Heart right ventricle (tissue), 16 donors: ENCODE measurements around the gene LARP1B. TPM values are rescaled to one million over a fixed set of nuclear protein-coding genes. Genes with fewer than 3 reads are reported as not detected.
"Not testable (repeated sequence)": the region's sequence is repeated elsewhere in the genome, so short reads cannot be mapped to it uniquely, and the experiment has no call there.

ENCODE experiments used
- ATAC-seq, 8 donors: fragments of 200-7000 bp; cut with Tn5 transposase; one replicate each; pipeline ENCODE4 v1.9.1; 2020; ENCODE audit warnings: mild to moderate bottlenecking in 8 of 8, moderate library complexity in 8 of 8, moderate number of reproducible peaks in 1 of 8
- DNase-seq, 2 donors: peaks; one replicate each; pipeline ENCODE4 v3.0.0-alpha.2; 2020
- H3K27ac ChIP-seq, 10 donors: fragments of 200-600 bp; sonication (generic) in 2 of 10; one replicate each; pipeline versions ENCODE4 v1.5.0 to v1.8.0; 2020 to 2022; ENCODE audit warnings: mild to moderate bottlenecking in 3 of 10
- H3K27me3 ChIP-seq, 7 donors: fragments of 200-600 bp; one replicate each; pipeline ENCODE4 v1.8.0; 2021 to 2022; ENCODE audit warnings: mild to moderate bottlenecking in 2 of 7
- H3K36me3 ChIP-seq, 9 donors: fragments of 200-600 bp; sonication (generic) in 1 of 9; one replicate each; pipeline versions ENCODE4 v1.5.0 to v1.8.0; 2020 to 2022; ENCODE audit warnings: mild to moderate bottlenecking in 2 of 9
- H3K4me1 ChIP-seq, 9 donors: fragments of 200-600 bp; sonication (generic) in 1 of 9; one replicate each; pipeline versions ENCODE4 v1.5.0 to v1.8.0; 2020 to 2022; ENCODE audit warnings: mild to moderate bottlenecking in 4 of 9
- H3K4me3 ChIP-seq, 10 donors: fragments of 200-600 bp; sonication (generic) in 2 of 10; one replicate each; pipeline versions ENCODE4 v1.5.0 to v1.8.0; 2020 to 2022; ENCODE audit warnings: mild to moderate bottlenecking in 7 of 10, moderate library complexity in 2 of 10
- H3K9me3 ChIP-seq, 11 donors: fragments of 200-600 bp in 10 of 11; sonication (generic) in 2 of 11; one replicate each; pipeline versions ENCODE4 v1.5.0 to v1.8.0; 2013 to 2022; ENCODE audit warnings: mild to moderate bottlenecking in 2 of 11, control low read depth in 1 of 11, moderate library complexity in 1 of 11
- CTCF ChIP-seq, 9 donors: fragments of 200-600 bp; sonication (generic) in 2 of 9; IDR thresholded peaks; one replicate each; pipeline versions ENCODE4 v1.5.0 to v1.8.0; 2021 to 2022; ENCODE audit warnings: antibody characterized with exemption in 9 of 9, mild to moderate bottlenecking in 5 of 9, moderate library complexity in 1 of 9
- WGBS, 2 donors: extraction: QIAGEN DNeasy Blood & Tissue Kit; methylation state at CpG; one replicate each; pipeline ENCODE4 v1.1.7; 2013; ENCODE audit warnings: inconsistent platforms in 1 of 2; 5-methylcytosine and 5-hydroxymethylcytosine counted together
- intact Hi-C, 10 donors: fragments of 100-400 bp; cut with DNase I; formaldehyde crosslinking; loops; one replicate each; pipeline versions ENCODE4 v1.11.1 to v1.14.2; 2022
- polyA plus RNA-seq, 2 donors: library from polyadenylated mRNA; stranded (reverse); fragments of 200-250 nt; gene quantifications; one replicate each; pipeline ENCODE4 v1.2.3, GENCODE V29; 2013
- total RNA-seq, 10 donors: library from RNA; stranded (reverse); fragmentation: NEBNext Ultra II Directional in 3 of 10; extraction: Animal tissue kit (Norgen Biotek cat#: 25700) in 3 of 10; gene quantifications; one replicate each; pipeline versions ENCODE4 v1.2.1 to v1.2.4, GENCODE V29; 2021 to 2023
- donor health status: Arrhythmogenic right ventricular cardiomyopathy.
- donor health status: ischemic (EF 13 %, LVEDD 7.1; RV severe dilation, severe dysfunction).
- donor health status: healthy with polysubstance abuse.
- donor health status: DM: no; HTN: yes; CAD: no.
- donor health status: DM: no; HTN: no; CAD: no.
- donor health status: ischemic (EF 25% LVEDD 6.9; RV normal size, moderate dysfunction).
- donor health status: ischemic (EF 25% LVEDD 5.7; RV mildly dilated, moderate dysfunction).
- donor health status: healthy.
- donor health status: DM: yes; HTN: yes; CAD: no.
- donor health status: Ischemic cardiomyopathy.
- donor health status: ischemic (EF 35%, LVEDD 5.7; RV mildly dilated, moderate dysfunction).
- donor health status: nonischemic (EF 11% LVEDD 7.7; RV severe dilation, severe dysfunction).
- donor health status: DM: yes; HTN: yes; CAD: no.
- donor health status: PGD.
- donor health status: ischemic (EF 29% LVEDD 5.4; RV normal size, mild dysfunction).
- donor health status: nonischemic (EF 23%, LVEDD 6.1; RV moderate dilation, normal function).

LARP1B gene
- total and polyA plus RNA-seq, 12 donors = 14.5 to 20.3 (median 18.9) TPM

DNA sequence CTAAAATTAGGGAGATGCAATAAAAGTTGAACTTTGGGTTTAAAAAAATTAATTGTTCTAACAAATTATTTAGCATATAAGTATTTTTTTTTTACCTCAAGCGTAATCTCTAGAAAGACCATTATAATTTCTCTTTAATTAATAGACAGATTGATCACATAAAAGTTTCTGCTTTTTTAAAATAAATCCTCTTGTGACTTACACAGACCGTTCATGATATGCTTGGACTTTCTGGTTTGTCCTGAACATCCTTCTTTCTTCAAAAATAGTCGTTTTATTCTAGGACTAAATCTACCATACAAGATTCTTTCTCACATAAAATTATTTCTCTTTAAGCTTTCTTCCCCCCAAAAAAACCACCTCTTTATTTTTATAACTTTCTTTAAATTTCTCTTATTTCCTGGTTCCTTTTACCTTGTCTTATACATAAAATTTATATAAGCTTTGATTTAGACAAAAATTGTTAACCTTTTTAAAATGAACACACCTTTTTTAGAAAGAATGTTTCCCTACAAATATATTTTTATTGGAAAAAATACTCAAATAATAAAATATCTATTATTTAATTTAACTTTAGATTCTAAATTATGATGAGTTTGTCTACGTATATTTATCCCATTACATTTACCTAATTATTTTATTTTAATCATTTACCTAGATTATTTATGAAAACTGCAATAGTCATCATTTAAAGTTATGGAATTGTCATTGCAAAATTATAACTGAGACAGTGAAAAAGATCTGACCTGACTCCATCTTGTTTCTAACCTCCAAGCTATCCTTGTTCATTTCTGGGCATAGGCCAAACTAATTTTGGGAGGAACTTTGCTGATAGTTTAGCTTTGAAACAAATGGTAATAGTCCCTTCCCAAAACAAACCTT lies 188.9 kb downstream of the LARP1B start:
- H3K36me3 ChIP-seq = no peaks in the 10 kb centered on the region
- no peak for DNase-seq
- ATAC-seq = no peak
- WGBS, 2 donors = 61% methylated on average over 4 of the region's 4 CpGs
- no peak overlapping the region for H3K27ac ChIP-seq
- TF ChIP-seq CTCF (IDR thresholded peaks at IDR 0.05) = no peak
- H3K4me3 ChIP-seq = no peak overlapping the region
- H3K9me3 ChIP-seq = peaks cover 0 to 31% (median 6%) of the 10 kb centered on the region in 11 donors
- intact Hi-C loops = no loop called here
- no peaks in the 10 kb centered on the region for H3K27me3 ChIP-seq
- no peaks in the 10 kb centered on the region for H3K4me1 ChIP-seq

DNA sequence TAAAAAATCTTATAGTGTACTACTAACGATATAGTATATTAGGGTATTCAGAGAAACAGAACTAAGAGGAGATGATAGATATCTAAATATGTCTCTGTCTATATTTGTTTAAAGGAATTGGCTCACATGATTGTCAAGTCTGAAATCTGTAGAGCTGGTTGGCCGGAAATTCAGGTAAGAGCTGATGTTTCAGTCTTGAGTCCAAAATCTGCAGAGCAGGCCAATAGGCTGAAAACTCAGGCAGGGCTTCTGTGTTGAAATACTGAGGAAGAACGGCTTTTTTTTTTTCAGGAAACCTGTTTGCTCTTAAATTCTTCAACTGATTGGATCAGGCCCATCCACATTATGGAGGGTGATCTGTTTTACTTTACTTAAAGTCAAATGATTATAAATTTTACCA lies 194.8 kb downstream of the LARP1B start:
- 91 to 95% methylated on average over 3 of the region's 3 CpGs for WGBS, 2 donors

DNA sequence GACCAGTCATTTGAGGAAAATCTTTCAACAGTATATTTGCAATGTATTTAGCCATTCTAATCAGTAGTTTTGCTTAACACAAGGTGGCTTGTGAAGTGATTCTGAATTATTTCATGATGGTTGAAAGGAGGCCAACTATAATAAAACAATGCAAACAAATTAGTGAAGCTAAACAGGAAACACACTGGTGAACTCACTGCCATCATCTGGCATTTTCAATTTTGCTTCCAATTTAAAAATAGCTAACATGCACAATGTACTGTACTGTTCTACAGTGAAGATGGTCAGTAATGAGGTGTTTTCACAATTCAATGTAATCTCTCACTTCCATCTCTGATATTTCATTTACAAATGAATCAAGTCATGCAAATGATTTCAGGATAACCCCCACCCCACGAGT lies 195.4 kb downstream of the LARP1B start:
- Histone ChIP-seq H3K9me3 (no peaks in the 10 kb centered on the region), H3K27me3 (no peaks in the 10 kb centered on the region), H3K36me3 (no peaks in the 10 kb centered on the region), H3K4me1 (no peaks in the 10 kb centered on the region), H3K27ac (no peak overlapping the region), H3K4me3 (no peak overlapping the region)
- ATAC-seq = no peak
- no peak for TF ChIP-seq CTCF (IDR thresholded peaks at IDR 0.05)
- 44 to 50% methylated on average over 1 of the region's 1 CpG for WGBS, 2 donors
- intact Hi-C loops = no loop called here
- DNase-seq = no peak

More for the DNA sequence above, 194.8 kb downstream of the LARP1B start:
- no peak overlapping the region for H3K27ac ChIP-seq
- H3K27me3 ChIP-seq = no peaks in the 10 kb centered on the region
- no peaks in the 10 kb centered on the region for H3K36me3 ChIP-seq
- intact Hi-C loops = no loop called here
- H3K4me3 ChIP-seq = no peak overlapping the region
- no peaks in the 10 kb centered on the region for H3K9me3 ChIP-seq
- no peaks in the 10 kb centered on the region for H3K4me1 ChIP-seq
- no peak for TF ChIP-seq CTCF (IDR thresholded peaks at IDR 0.05)
- DNase-seq (no peak), ATAC-seq (no peak)

DNA sequence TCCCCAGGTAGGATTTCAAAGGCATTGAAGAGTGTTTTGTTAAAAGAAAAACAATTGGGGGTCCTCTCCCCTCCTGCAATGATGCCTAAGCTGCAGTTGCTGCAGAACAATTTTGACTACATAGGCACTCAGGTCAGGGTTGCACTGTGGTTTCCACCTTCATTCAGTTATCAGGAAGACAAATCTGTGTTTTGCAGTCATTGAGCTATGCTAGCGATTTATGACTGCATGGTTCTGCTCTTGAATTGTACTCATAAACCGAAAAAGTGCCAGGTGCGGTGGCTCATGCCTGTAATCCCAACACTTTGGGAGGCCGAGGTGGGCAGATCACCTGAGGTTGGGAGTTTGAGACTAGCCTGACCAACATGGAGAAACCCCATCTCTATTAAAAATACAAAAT lies 197.1 kb downstream of the LARP1B start:
- H3K9me3 ChIP-seq, intact Hi-C loops, ATAC-seq, H3K27me3 ChIP-seq, H3K27ac ChIP-seq, H3K4me3 ChIP-seq, H3K36me3 ChIP-seq, H3K4me1 ChIP-seq, DNase-seq: not testable (repeated sequence)
- WGBS, 2 donors = 85 to 90% methylated on average over 4 of the region's 4 CpGs

DNA sequence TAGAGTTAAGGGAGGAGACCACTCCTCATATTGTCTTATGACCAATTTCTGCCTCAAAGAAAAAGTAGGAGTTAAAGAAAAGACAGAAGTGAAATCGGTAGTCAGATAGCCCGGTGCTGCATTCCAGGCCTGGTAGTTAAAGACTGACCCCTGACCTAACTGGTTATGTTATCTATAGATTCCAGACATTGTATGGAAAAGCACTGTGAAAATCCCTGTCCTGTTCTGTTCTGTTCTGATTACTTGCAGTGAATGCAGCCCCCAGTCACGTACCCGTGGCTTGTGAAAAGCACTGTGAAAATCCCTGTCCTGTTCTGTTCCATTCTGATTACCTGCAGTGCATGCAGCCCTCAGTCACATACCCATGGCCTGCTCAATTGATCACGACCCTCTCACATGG lies 198.8 kb downstream of the LARP1B start:
- H3K36me3 ChIP-seq, ATAC-seq, H3K4me1 ChIP-seq, H3K27me3 ChIP-seq, H3K27ac ChIP-seq, DNase-seq, H3K9me3 ChIP-seq, H3K4me3 ChIP-seq, intact Hi-C loops: not testable (repeated sequence)
- WGBS, 2 donors = 53 to 60% methylated on average over 5 of the region's 5 CpGs

Other genes with a start within 250 kb of the LARP1B start
- gene PLK4, start 180.4 kb upstream of the LARP1B start, total RNA-seq = 1 to 10 TPM in 2 of 10 donors, under 1 TPM in 8; 0.25 to 3.7 (median 0.62) TPM
- gene PLK4, start 180.4 kb upstream of the LARP1B start, polyA plus RNA-seq = under 1 TPM; 0.22 to 0.43 TPM
- gene MFSD8, start 96.1 kb upstream of the LARP1B start, total RNA-seq = 10 to 100 TPM in 6 of 10 donors, 1 to 10 TPM in 4; 6.9 to 14.3 (median 11.0) TPM
- gene MFSD8, start 96.1 kb upstream of the LARP1B start, polyA plus RNA-seq = 10 to 100 TPM in 1 of 2 donors, 1 to 10 TPM in 1; 3.7 to 15.0 TPM
- 10 to 100 TPM; 12.6 to 55.9 (median 30.4) TPM for gene ABHD18, start 95.9 kb upstream of the LARP1B start, total RNA-seq
- gene ABHD18, start 95.9 kb upstream of the LARP1B start, polyA plus RNA-seq = 1 to 10 TPM; 4.7 to 6.3 TPM
- gene PGRMC2, start 226.5 kb downstream of the LARP1B start, total RNA-seq = 10 to 100 TPM; 47.8 to 78.9 (median 71.5) TPM
- 10 to 100 TPM; 26.0 to 48.9 TPM for gene PGRMC2, start 226.5 kb downstream of the LARP1B start, polyA plus RNA-seq